Neural progenitor cell (in vitro differentiated cells): ENCODE results near the gene ZNF547.

Experiments used
- EZH2 ChIP-seq: fragments of 200-600 bp; sonication (generic); IDR thresholded peaks from 2 replicates; pipeline ENCODE4 v1.6.1; 2017; ENCODE audit warnings: antibody characterized with exemption, mild to moderate bottlenecking, moderate library complexity
- TF ChIP-seq, protein P1 (sequence below): fragments of 200-600 bp; sonication (generic); IDR thresholded peaks from 2 replicates; pipeline ENCODE4 v1.5.1; 2017; ENCODE audit warnings: antibody characterized with exemption, mild to moderate bottlenecking

DNA sequence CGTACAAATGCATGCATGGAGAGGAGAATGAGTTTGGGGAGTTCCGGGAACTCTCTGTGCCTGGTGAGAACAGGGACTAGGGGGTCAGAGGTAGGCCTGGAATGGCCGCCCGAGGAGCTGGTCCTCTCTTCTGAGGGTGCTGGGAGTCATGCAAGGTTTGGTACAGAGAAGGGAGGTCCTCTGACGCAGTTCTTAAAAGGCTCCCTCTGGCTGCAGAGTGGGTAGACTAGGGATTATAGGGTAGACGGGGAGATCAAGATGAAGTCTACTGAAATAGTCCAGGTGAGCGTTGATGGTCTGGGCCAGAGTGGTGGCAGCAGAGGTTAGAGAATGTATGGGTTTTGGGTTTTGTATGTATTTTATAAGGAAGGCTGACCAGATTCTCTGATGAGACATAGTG is 11.5 kb upstream of the ZNF547 start:
- TF ChIP-seq, protein P1, sequence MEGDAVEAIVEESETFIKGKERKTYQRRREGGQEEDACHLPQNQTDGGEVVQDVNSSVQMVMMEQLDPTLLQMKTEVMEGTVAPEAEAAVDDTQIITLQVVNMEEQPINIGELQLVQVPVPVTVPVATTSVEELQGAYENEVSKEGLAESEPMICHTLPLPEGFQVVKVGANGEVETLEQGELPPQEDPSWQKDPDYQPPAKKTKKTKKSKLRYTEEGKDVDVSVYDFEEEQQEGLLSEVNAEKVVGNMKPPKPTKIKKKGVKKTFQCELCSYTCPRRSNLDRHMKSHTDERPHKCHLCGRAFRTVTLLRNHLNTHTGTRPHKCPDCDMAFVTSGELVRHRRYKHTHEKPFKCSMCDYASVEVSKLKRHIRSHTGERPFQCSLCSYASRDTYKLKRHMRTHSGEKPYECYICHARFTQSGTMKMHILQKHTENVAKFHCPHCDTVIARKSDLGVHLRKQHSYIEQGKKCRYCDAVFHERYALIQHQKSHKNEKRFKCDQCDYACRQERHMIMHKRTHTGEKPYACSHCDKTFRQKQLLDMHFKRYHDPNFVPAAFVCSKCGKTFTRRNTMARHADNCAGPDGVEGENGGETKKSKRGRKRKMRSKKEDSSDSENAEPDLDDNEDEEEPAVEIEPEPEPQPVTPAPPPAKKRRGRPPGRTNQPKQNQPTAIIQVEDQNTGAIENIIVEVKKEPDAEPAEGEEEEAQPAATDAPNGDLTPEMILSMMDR: no peak
- no peak for TF ChIP-seq EZH2
